CD4-positive, alpha-beta T cell treated with Interleukin-17A for 1 hour (primary cell): ENCODE results near the gene GBF1.

Source experiments
- DNase-seq: peaks from one replicate; pipeline ENCODE4 v3.0.0-alpha.2; 2020

The GBF1 gene

DNA sequence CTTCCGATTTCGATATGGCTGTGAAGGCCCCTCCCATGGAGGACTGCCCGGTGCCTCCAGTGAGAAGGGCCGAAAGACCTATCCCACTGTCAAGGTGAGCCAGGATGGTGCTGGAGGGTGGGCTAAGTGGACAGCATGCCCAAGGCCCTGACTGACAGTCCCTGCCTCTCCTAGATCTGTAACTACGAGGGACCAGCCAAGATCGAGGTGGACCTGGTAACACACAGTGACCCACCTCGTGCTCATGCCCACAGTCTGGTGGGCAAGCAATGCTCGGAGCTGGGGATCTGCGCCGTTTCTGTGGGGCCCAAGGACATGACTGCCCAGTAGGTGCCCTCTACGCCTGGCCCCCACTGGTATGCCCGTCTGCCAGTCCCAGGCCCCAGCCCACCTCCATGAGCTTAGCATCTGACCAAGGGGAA is 151.4 kb downstream of the GBF1 start:
- no peak for DNase-seq

GRCh38 chr10:102397222-102398171 is 152.2 kb downstream of the GBF1 start:
- DNase-seq = peak; percentile 14

- no peak for DNase-seq
Measured at GRCh38 chr10:102398172-102399020, 153.1 kb downstream of the GBF1 start.

GRCh38 chr10:102399217-102400021 is 154.1 kb downstream of the GBF1 start:
- DNase-seq = peak; percentile 90

DNA sequence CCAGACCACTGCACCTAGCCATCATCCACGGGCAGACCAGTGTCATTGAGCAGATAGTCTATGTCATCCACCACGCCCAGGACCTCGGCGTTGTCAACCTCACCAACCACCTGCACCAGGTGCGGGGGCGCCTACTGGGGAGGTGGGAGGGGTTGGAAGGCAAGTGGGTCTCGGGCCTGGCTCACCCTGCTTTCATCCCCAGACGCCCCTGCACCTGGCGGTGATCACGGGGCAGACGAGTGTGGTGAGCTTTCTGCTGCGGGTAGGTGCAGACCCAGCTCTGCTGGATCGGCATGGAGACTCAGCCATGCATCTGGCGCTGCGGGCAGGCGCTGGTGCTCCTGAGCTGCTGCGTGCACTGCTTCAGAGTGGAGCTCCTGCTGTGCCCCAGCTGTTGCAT is 154.7 kb downstream of the GBF1 start:
- DNase-seq = peak; percentile 15

DNA sequence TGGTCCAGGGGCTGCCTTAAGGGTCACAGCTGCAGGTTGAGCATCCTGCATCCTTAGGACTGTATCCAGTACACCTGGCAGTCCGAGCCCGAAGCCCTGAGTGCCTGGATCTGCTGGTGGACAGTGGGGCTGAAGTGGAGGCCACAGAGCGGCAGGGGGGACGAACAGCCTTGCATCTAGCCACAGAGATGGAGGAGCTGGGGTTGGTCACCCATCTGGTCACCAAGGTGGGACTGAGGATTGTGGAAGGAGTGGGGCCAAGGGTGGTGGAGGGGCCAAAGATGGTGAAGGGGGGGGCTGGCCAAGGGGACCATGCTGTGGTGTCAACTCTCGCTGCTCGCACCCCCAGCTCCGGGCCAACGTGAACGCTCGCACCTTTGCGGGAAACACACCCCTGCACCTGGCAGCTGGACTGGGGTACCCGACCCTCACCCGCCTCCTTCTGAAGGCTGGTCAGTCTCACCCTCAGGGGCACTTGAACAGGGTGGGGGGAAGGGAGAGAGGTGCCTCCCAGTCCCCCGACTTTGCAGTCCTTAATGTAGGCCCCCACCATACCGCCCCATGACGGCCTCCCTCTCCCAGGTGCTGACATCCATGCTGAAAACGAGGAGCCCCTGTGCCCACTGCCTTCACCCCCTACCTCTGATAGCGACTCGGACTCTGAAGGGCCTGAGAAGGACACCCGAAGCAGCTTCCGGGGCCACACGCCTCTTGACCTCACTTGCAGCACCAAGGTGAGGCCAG is 155.4 kb downstream of the GBF1 start:
- DNase-seq = no peak

DNA sequence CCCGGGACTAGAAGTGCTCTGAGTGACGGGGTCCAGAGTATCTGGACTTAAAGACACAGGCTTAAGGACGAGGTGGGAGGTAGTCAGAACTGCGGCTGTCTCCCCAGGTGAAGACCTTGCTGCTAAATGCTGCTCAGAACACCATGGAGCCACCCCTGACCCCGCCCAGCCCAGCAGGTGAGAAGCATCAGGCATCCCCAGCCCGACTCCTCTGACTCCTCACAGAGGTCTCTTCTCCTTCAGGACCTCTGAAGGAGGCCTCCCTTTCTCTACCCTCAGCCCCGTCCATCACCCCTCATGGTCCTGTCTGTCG is 156.0 kb downstream of the GBF1 start:
- DNase-seq = no peak

DNA sequence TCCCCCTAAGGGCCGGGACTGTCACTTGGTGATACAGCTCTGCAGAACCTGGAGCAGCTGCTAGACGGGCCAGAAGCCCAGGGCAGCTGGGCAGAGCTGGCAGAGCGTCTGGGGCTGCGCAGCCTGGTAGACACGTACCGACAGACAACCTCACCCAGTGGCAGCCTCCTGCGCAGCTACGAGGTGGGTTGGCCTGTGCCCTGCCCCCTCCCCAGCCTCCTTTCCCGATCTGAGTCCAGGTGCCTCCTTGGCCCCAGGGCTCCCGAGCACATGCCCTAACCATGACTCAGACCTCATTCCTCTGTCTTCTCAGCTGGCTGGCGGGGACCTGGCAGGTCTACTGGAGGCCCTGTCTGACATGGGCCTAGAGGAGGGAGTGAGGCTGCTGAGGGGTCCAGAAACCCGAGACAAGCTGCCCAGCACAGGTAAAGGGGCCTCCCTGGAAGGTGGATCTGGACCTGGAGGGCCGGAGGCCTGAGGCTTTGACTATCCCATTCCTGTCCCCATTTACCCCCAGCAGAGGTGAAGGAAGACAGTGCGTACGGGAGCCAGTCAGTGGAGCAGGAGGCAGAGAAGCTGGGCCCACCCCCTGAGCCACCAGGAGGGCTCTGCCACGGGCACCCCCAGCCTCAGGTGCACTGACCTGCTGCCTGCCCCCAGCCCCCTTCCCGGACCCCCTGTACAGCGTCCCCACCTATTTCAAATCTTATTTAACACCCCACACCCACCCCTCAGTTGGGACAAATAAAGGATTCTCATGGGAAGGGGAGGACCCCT is 156.6 kb downstream of the GBF1 start:
- DNase-seq = no peak

DNA sequence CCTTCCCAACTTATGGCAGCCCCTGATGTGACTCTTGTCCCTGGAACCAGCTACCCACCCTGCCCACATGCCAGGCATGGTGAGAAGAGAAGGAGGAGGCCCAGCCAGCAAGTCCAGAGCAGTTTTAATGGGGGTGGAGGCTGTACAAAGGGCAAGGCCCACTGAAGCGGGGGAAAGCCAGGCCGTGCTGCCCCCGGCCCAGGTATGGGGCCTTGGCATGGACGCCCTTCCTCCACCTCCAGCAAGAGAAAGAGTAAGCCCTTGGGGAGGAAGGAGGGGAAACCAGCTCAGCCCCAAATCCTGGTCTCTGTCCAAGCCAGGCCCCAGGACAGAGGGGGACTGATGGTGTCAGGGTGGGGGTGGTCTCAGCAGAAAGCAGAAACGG is 157.2 kb downstream of the GBF1 start:
- peak; percentile 16 for DNase-seq

GRCh38 chr10:102403115-102403514 is 157.8 kb downstream of the GBF1 start:
- peak; percentile 15 for DNase-seq

GRCh38 chr10:102404361-102405107 is 159.2 kb downstream of the GBF1 start:
- peak; percentile 43 for DNase-seq

GRCh38 chr10:102405108-102405571 is 159.8 kb downstream of the GBF1 start:
- DNase-seq = peak; percentile 50

- DNase-seq = no peak
Measured at GRCh38 chr10:102405632-102406031, 160.3 kb downstream of the GBF1 start.

DNA sequence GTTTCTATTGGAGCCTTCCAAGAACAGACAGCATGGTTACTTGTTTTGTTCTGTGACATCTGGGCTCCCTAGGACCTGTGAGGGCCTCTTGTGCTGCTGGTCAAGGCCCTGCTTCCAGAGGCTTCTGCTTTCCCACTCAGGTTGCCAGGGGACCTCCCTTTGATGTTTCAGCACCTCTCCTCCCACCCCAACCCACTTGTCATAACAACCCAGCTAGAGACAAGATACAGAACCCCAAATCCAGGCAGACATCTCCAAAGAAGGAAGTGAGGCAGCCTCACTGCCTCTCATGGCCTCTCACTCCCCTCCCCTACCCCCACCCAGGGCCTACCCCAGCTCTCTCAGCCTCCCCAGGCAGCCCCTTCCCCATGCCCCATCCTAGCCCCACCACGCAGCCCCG is 161.5 kb downstream of the GBF1 start:
- peak; percentile 28 for DNase-seq

- peak; percentile 27 for DNase-seq
Measured at GRCh38 chr10:102407425-102408130, 162.2 kb downstream of the GBF1 start.

DNA sequence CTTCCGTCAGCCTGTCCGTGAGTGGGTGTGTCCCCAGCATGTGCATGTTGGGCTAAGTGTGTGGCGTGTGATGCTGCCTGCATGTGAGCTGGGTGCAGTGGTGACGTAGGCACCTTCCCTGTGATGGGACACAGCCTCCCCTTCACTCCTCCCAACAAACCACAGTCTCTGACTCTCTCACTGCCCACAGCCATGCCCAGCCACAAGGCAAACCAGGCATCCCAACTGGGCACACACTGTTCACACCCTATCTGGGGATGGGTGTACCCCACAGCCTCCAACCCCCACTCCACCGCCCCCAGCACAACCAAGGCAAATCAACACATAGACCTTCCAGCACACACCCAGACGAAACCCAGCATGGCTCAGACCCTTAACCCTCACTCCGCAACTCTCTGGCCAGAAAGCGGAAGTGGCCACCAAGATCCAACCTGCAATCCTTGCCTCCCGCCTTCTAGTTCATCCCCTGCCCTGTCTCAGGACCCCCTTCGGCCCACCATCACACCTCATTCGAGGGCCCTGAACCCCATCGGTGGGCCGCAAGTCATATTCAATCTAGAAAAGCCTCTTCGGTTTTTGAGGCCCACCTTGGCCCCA is 162.9 kb downstream of the GBF1 start:
- DNase-seq = no peak

DNA sequence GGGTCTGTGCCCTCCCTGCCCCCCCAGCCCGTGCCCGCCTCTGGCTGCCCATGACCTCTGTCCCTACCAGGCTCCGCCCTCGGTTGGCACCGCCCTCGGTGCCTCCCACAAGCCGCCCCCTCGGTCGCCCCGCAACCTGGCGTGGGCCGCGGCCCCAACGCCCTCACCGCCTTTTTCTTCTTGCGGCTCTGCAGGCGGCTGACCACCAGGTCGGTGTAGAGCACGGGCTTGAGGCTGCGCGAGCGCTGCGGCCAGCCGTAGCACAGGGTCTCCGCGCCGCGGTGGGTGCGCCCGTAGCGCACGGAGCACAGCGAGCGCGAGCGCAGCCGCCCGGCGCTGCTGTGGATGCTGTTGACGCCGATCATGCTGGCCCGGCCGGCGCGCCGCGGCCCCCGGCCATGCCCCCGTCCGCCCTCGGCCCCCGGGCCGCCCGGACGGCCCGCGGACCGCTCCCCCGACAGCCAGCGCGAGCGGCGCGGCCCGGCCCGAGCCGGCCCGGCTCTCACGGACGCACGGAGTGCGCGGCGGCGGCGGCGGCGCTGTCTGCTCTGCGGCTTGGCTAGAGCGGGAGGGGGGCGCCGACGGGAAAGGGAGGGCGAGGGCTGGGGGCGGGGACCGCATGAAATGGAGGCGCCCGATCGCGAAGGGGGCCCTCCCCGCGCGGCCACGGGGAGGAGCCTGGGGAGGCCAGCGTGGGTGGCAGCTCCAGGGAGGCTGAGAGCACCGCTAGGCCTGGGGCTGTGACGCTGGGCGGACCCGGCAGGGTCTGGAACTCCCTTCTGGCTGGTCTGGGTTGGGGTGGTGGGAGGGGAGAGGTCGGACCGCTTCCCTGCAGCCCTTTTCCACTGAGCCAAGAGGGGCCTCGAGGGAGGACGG is 163.6 kb downstream of the GBF1 start:
- peak; percentile 74 for DNase-seq
